Measurements from ENCODE around the gene PIGS. TPM values are rescaled to one million over a fixed set of nuclear protein-coding genes. Genes with fewer than 3 reads are reported as not detected.
"Not testable (repeated sequence)": the region's sequence is repeated elsewhere in the genome, so short reads cannot be mapped to it uniquely, and the experiment has no call there.

PIGS gene
- total RNA-seq, 4 donors from 2014 or later = 41.9 to 55.5 (median 47.2) TPM

DNA sequence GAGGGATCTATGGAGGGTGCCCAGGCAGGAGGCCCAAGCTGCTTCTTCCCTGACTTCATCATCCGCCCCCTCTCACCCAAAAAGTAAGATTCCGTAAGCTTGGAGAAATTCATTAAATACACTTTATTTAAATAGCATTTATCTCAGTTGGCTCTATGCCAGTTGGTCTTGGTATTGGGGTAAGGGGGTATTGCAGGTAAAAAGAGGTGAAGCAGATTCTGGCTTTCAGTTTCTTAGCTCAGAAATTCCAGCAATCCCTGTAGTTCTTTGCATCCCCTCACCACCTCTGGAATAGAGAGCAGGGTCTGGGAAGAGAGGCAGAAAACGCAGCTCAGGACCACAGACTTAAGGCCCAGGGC, 6.1 kb upstream of the PIGS start:
- H3K4me3 ChIP-seq = peak overlapping the region in 3 of 4 donors; percentile 40 to 53 (median 43)
- intact Hi-C loops (cut with DNase I) = no loop called here

DNA sequence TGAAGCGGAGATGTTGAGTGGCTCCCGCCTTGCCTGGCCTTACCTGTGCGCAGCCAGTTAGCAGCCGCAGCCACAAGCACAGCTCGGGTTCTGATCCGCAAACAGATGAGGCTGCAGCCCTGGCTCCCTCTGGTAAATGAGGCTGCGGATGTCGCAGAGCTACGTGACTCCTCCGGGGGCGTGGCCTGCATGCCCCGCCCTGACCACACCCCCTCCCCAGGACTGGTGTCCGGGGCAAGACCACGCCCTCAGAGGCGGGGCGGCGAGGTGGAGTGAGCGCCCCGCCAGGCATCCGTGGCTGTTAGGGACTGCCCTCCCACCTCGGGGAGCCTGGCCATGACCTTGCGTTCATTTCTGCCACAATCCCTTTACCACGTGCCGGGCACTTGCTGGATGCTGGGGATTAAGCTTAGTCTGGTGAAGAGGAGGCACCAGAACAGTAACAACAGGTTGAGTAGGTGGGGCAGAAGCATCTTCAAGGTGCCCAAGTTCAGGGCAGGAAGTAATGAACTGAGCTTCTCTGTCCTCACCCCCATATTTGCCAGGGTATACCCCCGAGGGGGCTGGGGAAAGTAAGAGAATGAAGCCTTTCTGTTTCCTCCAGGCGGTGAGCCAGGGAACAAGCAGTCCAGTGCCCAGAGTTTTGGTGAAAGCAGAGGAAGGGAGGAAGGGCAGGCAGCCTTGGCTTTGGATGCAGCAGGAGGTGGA, 5.6 kb upstream of the PIGS start, which contains the start of gene ALDOC:
TSS of gene ALDOC (minus strand) at position 138 of the 708 bp plus-strand sequence. CDS start 1,363 bp downstream, outside the sequence.
- intact Hi-C loops (cut with DNase I) = no loop called here
- peak within 1 kb of the TSS; percentile 40 to 53 (median 44) for H3K4me3 ChIP-seq
- peak within 1 kb of the TSS in 3 of 4 donors; percentile 52 to 61 (median 60) for H3K27ac ChIP-seq (replicated peaks in 1 of 4)

More for the DNA sequence above, 6.1 kb upstream of the PIGS start:
- no peak for TF ChIP-seq EP300 (IDR thresholded peaks at IDR 0.05)
- TF ChIP-seq POLR2AphosphoS5 (IDR thresholded peaks at IDR 0.05) = no peak
- TF ChIP-seq, protein P1, sequence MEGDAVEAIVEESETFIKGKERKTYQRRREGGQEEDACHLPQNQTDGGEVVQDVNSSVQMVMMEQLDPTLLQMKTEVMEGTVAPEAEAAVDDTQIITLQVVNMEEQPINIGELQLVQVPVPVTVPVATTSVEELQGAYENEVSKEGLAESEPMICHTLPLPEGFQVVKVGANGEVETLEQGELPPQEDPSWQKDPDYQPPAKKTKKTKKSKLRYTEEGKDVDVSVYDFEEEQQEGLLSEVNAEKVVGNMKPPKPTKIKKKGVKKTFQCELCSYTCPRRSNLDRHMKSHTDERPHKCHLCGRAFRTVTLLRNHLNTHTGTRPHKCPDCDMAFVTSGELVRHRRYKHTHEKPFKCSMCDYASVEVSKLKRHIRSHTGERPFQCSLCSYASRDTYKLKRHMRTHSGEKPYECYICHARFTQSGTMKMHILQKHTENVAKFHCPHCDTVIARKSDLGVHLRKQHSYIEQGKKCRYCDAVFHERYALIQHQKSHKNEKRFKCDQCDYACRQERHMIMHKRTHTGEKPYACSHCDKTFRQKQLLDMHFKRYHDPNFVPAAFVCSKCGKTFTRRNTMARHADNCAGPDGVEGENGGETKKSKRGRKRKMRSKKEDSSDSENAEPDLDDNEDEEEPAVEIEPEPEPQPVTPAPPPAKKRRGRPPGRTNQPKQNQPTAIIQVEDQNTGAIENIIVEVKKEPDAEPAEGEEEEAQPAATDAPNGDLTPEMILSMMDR (IDR thresholded peaks at IDR 0.05) = no peak
- TF ChIP-seq POLR2A (IDR thresholded peaks at IDR 0.05; ENCODE audit: low read depth) = no peak
- Histone ChIP-seq H3K4me1 (peaks cover 16 to 26% (median 25%) of the 10 kb centered on the region in 4 donors), H3K9me3 (no peaks in the 10 kb centered on the region), H3K27ac (replicated peaks in 1 of 4) (peak overlapping the region in 3 of 4 donors; percentile 52 to 61 (median 60)), H3K27me3 (no peaks in the 10 kb centered on the region), H3K36me3 (peaks cover 0 to 11% (median 2%) of the 10 kb centered on the region in 4 donors)
- WGBS = 81% methylated on average over 3 of the region's 3 CpGs
- no peak for DNase-seq (ENCODE audit: extremely low spot score)

DNA sequence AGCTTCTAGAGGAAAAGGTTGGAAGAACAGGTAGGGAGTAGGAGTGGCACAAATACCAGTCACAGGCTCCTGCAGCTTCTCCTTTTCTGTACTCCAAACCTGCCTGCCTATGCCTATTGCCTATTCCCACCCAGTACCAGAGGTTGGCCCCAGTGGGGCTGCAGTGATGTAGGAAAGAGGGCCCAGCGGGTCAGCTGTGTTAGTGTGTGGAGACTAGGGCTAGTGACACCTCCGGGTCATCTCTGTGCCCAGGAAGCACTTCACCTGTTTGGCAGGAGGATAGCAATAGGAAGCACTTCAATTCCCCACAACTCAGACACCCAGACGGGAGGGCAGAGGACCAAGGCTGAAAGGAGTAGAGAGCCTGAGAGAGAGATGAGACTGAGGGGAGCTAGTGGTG, 4.7 kb upstream of the PIGS start:
- peaks cover 23 to 34% (median 32%) of the 10 kb centered on the region in 4 donors for H3K4me1 ChIP-seq
- H3K4me3 ChIP-seq = peak overlapping the region in 1 of 4 donors; percentile 40
- H3K36me3 ChIP-seq = peaks cover 0 to 11% (median 2%) of the 10 kb centered on the region in 4 donors
- intact Hi-C loops (cut with DNase I); H3K27ac ChIP-seq (replicated peaks in 1 of 4); H3K9me3 ChIP-seq; DNase-seq (ENCODE audit: extremely low spot score); H3K27me3 ChIP-seq: not testable (repeated sequence)
- 70% methylated on average over 3 of the region's 3 CpGs for WGBS

More for the DNA sequence above, 5.6 kb upstream of the PIGS start, which contains the start of gene ALDOC:
- H3K27me3 ChIP-seq = no peaks in the 10 kb centered on the region
- peaks cover 0 to 11% (median 2%) of the 10 kb centered on the region in 4 donors for H3K36me3 ChIP-seq
- peaks cover 21 to 31% (median 30%) of the 10 kb centered on the region in 4 donors for H3K4me1 ChIP-seq
- no peaks in the 10 kb centered on the region for H3K9me3 ChIP-seq
- WGBS = 67% methylated on average over 2 of the region's 26 CpGs
- DNase-seq (ENCODE audit: extremely low spot score) = peak; percentile 98
- TF ChIP-seq POLR2A (IDR thresholded peaks at IDR 0.05; ENCODE audit: low read depth) = peak; percentile 33
- TF ChIP-seq EP300 (IDR thresholded peaks at IDR 0.05) = no peak
- peak; percentile 97 for TF ChIP-seq POLR2AphosphoS5 (IDR thresholded peaks at IDR 0.05)
- TF ChIP-seq, protein P1 (IDR thresholded peaks at IDR 0.05) = no peak

DNA sequence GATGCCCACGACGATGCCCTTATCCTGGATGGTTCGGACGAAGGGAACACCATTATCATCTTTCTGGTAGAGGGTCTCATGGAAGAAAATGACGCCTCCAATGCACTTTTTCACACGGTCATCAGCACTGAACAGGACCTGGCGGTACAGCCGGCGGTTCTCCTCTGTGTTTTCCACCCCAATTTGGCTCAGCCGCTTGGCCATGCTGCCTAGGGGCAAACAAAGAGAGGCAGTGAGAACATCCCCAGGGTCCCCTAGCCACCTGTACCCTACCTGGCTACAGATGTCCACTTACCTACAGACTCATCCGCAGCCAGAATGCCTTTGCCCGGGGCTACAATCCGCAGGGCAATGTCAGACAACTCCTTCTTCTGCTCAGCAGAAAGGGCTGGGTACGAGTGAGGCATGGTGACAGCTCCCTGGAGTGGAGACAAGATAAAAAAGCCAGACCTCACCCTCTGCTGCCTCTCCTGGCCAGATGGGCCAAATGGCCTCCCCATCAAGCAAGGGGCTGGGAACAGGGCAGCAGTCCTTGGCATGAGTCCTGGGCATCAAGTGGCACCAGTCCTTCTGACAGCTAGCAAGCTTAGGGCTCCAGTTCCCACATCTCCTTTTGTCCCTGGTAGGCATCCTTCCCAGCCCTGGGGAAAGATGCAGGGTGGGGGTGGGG, 3.9 kb upstream of the PIGS start:
- H3K27me3 ChIP-seq = no peaks in the 10 kb centered on the region
- 94% methylated on average over 14 of the region's 14 CpGs for WGBS
- no peaks in the 10 kb centered on the region for H3K9me3 ChIP-seq
- intact Hi-C loops (cut with DNase I) = no loop called here
- H3K4me3 ChIP-seq = no peak overlapping the region
- TF ChIP-seq POLR2AphosphoS5 (IDR thresholded peaks at IDR 0.05) (no peak), EP300 (IDR thresholded peaks at IDR 0.05) (no peak), POLR2A (IDR thresholded peaks at IDR 0.05; ENCODE audit: low read depth) (no peak)
- TF ChIP-seq, protein P1 (IDR thresholded peaks at IDR 0.05) = no peak
- H3K27ac ChIP-seq (replicated peaks in 1 of 4) = no peak overlapping the region
- peaks cover 0 to 11% (median 2%) of the 10 kb centered on the region in 4 donors for H3K36me3 ChIP-seq
- no peak for DNase-seq (ENCODE audit: extremely low spot score)
- H3K4me1 ChIP-seq = peaks cover 27 to 41% (median 37%) of the 10 kb centered on the region in 4 donors

DNA sequence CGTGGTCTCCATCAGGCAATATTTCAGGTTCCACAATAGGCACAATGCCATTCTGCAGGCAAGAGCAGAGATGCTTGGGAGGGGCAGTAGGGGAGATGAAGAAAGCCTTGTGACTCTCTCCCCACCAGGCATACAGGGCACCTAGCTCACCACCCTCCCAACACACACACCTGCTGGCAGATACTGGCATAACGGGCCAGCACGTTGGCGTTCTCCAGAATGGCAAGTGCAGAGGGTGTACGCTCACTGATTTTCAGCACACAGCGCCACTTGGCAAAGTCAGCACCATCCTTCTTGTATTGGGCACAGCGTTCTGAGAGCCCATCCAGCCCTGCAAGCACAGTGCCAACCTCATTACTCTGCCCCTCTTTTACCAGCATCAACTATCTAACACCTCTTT, 3.2 kb upstream of the PIGS start:
- Histone ChIP-seq H3K4me3 (no peak overlapping the region), H3K36me3 (peaks cover 0 to 8% (median 2%) of the 10 kb centered on the region in 4 donors), H3K4me1 (peaks cover 34 to 49% (median 44%) of the 10 kb centered on the region in 4 donors), H3K9me3 (no peaks in the 10 kb centered on the region), H3K27me3 (no peaks in the 10 kb centered on the region), H3K27ac (replicated peaks in 1 of 4) (no peak overlapping the region)
- intact Hi-C loops (cut with DNase I) = no loop called here
- TF ChIP-seq EP300 (IDR thresholded peaks at IDR 0.05) (no peak), POLR2AphosphoS5 (IDR thresholded peaks at IDR 0.05) (no peak), POLR2A (IDR thresholded peaks at IDR 0.05; ENCODE audit: low read depth) (no peak)
- TF ChIP-seq, protein P1 (IDR thresholded peaks at IDR 0.05) = no peak
- 100% methylated on average over 4 of the region's 7 CpGs for WGBS
- DNase-seq (ENCODE audit: extremely low spot score) = no peak
